CD4-positive, alpha-beta T cell treated with Interleukin-10 for 1 hour (primary cell): Measurements from ENCODE around the gene ABCB9.
"Not testable (repeated sequence)": the region's sequence is repeated elsewhere in the genome, so short reads cannot be mapped to it uniquely, and the experiment has no call there.

ENCODE experiments used
- DNase-seq: peaks from one replicate; pipeline ENCODE4 v3.0.0-alpha.2; 2020

The ABCB9 gene

GRCh38 chr12:122893208-122894153 is 72.8 kb downstream of the ABCB9 start:
- no peak for DNase-seq

GRCh38 chr12:122892724-122893123 is 73.5 kb downstream of the ABCB9 start:
- not testable (repeated sequence) for DNase-seq

DNA sequence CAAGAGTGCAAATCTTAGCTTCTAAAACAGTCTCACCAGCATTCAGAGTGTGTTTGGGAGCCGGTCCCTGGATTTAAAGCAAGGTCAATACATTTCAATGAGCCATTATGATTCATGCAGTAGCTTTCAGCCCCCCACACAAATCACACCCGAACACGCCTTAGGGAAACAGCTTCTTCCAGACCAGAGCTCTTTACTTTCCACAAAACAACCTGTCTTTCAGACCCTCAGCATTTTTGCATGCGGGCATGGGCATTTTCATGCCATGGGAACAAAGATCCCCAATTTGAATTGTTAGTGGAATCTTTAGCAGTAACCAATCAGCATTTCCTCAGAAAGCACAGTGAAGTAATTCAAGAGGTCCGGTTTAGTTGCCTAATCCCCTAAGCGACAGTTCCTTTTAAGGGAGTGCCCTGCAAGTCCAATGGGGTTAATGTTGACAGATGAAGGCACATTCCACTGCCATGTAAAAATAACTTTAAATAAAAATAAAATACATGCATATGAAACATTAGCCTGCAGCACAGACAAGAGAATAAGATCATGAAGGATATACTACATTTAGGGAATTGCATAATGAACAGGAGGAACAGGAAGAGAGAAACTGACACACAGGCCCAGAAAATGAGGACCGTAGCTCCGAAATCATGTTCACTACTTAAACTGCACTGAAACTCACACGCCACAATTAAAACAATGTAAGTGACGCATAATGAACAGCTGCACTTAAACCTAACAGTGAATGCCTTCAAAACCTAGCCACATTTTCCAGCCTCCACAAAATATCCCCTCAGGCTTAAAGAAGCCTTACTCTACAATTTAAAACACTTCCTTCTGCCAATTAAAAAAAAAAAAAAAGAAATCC is 74.4 kb downstream of the ABCB9 start:
- DNase-seq, result no peak

DNA sequence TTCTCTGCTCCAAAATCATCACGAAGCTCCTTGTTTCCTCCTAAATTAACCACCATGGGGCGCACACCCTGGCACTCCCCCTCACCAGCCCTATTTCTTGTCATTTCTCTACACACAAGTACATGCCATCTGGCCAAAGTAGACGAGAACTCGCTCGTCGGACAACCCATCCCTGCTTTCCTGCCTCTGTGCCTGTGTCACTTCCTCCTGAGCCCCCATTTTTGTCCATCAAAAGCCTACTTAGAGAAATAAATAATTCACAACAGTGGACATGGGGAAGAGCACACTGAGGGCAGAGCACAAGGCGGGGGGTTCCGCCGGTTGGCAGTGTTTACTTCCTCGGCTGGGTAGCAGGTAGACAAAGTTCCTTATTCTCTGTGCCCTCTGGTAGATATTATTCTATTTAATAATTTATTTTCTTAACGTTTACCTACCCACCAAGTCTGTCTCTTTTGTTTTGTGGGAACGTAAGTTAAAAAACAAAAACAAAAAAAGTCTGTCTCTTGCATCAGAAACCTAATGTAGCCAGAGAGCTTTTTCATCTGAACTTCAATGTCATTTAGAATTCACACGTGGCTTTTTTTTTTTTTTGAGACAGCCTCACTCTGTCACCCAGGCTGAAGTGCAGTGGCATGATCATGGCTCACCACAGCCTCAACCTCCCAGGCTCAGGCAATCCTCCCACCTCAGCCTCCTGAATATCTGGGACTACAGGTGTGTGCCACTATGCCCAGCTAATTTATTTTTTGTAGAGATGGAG is 76.3 kb downstream of the ABCB9 start:
- no peak for DNase-seq

- DNase-seq, result peak; percentile 83
Measured at GRCh38 chr12:122888232-122888752, 78.0 kb downstream of the ABCB9 start.

DNA sequence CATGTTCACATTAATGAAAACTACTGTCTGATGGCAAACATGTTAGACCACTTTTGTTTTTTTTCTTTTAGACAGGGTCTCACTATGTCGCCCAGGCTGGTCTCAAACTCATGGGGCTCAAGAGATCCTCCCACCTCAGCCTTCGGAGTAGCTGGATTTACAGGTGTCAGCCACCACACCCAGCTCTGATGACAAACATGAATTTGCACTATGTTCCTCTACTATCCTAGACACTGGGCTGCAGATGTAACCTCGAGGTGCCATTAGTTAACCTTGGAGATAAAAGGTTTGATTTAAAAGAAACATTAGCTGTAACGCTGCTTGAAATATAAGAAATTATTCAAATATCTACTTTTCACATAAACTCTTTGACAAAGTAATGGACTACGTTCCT is 78.4 kb downstream of the ABCB9 start:
- no peak for DNase-seq

GRCh38 chr12:122886851-122887818 is 79.1 kb downstream of the ABCB9 start:
- DNase-seq, result peak; percentile 39

- no peak for DNase-seq
Measured at GRCh38 chr12:122886161-122886560, 80.1 kb downstream of the ABCB9 start.

- DNase-seq, result no peak
Measured at GRCh38 chr12:122884860-122885259, 81.4 kb downstream of the ABCB9 start.

DNA sequence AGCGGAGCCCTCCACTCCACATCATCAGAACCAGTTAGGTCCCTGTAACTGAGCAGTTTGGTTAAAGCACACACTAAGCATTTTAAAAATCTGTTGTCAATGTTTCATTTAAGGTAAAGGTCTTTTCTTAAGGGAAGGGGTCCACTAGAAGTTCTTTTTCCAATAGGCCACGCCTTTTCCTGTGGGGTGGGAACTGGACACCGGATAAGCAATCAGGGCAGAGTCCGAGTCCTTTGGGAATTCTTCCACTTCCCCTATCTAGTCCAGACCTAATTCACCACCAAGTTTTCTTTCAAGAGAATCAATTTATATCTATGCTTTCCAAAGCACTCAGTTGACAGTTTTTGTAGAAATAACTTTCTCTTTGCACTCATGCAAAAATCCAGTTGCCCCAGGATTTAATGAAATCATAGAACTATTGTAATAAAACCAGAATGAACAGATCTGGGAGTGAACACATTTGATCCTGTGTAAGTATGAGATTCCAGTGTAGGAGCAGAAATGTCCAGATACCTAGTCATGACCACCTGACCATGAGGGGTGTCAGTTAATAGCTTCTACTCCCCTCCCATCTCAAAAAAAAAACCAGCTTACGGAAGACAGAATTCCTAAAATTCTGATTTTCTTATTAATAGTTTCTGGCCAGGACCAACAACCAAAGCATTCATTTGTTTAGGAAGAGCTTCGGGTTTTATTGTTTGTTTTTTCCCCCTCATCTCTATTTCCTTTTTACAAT is 82.0 kb downstream of the ABCB9 start:
- DNase-seq, result no peak

- no peak for DNase-seq
Measured at GRCh38 chr12:122882908-122883558, 83.2 kb downstream of the ABCB9 start.

DNA sequence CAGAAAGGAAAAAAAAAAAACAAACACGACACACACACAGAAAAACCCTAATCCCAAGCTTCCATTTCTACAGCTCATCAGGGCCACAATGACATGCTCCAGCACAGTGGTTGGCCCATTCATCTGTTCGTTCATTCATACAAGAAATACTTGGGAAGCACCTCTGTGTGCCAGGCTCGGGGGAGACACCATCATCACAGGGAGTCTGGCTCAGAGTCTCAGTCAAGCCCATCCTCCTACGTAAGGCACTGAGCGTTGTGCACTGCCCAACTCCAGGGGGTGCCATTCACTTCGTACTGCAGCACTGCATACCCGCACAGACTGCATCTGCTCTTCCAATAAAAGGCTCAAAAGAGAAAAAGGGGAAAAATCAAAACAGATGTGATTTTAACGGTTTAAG is 85.6 kb downstream of the ABCB9 start:
- DNase-seq, result no peak

DNA sequence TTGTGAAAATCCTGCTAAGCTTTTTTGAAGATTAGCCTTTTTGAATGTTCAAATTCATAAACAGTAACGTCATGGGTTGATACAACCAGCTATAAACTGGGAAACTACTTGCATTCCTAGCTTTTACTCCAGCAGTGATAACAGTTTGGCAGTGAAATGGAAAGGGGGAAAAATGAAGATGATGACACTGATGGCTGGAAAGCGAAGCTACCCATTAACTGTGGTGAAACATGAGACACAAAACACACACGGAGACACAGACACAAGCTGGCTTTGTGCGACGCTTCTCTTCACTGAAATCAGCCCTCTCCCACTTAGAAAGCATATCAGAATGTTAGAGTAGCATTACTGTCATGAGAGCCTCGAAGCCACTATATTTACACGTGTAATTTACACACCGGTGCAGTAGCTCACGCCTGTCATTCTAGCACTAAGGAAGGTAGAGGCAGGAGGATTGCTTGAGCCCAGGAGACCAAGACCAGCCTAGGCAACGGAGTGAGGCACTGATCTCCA is 86.1 kb downstream of the ABCB9 start:
- DNase-seq, result no peak
